GM21619 (cell line): ENCODE data around the gene ZSCAN32.

Experiments used
- ATAC-seq: cut with Tn5 transposase; IDR thresholded peaks from one replicate; pipeline ENCODE4 v1.9.1; 2021; ENCODE audit not compliant: unreplicated experiment

Gene ZSCAN32

DNA sequence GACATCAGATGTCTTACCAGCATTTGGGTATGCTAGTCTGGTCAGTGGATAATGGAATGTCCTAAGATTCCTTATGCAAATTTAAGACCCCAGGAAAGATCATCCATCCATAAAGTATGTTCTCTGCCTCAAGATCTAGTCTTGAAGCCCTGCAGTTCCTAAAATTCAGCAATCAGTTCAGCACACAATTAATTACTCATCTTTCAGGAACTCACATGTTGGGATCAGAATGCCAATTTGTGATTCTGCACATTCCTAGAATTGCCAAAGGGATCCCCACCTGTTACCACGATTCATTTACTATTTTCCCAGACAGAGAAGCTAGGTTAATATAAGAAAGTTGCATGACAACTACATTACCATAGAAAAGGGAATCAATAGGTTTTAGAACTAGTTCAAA lies 41.9 kb downstream of the ZSCAN32 start:
- no peak for ATAC-seq

DNA sequence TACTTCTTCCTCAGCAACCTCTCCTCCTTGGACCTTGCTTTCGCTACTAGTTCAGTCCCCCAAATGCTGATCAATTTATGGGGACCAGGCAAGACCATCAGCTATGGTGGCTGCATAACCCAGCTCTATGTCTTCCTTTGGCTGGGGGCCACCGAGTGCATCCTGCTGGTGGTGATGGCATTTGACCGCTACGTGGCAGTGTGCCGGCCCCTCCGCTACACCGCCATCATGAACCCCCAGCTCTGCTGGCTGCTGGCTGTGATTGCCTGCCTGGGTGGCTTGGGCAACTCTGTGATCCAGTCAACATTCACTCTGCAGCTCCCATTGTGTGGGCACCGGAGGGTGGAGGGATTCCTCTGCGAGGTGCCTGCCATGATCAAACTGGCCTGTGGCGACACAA lies 44.7 kb downstream of the ZSCAN32 start:
- ATAC-seq = no peak

DNA sequence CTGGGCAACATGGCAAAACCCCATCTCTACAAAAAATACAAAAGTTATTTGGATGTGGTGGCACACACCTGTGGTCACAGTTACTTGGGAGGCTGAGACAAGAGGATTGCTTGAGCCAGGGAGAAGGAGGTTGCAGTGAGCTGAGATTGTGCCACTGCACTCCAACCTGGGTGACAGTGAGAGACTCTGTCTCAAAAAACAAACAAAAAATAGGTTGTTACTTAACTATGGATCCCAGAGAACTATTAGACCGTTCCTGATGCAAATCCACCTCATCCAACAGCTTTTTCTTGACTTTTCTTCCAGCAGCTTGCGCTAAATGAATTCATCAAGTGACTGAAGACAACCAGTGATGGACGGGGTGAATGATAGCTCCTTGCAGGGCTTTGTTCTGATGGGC lies 45.2 kb downstream of the ZSCAN32 start, which contains the start of gene OR2C1:
Gene OR2C1, plus strand, starts transcription at position 301 of the 400 bp plus-strand sequence. Its CDS starts 52 bp downstream, at position 353.
- ATAC-seq = no peak

DNA sequence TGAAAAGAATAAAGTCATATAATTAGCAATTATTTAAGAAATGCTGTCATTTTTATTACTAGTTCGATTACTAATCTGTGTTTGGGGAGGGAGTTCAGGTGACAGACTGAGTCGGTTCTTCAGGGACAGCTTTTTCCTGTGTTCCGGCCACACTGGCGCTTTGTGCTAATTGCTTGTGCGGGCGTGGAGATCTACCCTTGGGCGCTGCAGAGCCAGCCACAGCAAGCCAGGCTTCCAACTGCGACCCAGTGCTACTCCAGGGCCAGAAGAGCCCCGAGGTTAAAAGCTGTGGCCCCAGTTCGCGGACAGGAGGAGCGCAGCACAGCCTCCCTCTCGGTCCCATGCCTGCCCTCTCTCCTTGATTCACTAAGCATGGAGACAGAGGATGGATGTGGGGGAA lies 51.6 kb downstream of the ZSCAN32 start:
- ATAC-seq = no peak

DNA sequence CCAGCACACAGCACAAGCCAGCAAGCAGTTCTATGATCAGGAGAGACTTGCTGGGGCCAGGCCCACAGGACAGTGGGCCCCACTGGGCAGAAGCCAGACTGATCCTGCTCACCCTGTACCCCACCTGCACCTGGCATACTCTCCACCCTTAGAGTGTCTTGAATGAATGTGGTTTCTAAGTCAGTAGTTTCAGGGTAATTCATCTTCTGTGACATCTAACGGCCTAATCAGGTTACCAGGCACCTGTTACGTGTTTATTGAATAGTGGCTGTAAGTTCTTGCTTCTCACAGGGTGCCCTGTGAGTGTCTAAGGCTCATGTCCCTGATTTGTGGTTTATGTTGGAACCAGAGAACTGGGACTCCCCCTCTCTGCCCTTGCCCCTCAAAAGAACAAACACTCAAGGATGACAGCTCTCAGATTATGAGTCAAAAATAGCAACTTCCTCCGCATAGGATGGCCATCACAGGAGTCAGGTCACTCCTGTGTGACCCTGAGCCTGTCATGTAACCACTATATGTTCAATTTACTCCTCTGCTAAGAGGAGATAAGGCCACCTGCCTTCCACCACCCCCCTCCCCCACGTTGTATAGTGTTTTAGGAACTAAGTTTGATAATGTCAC lies 52.1 kb downstream of the ZSCAN32 start:
- no peak for ATAC-seq

DNA sequence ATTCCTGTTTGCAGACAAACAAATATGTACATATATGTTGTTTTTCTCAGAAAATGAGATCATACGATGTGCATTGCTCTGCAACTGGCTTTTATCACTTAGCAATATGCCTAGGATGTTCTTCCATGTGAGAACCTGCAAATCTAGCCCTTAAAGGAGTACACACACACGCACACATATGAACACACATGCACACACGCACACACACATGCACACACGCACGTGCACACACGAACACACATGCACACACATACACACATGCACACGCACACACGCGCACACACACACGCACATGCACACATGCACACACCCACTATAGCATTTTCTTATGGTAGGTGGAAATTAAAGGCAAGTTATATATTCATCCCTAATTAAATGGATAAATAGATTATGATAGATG lies 53.2 kb downstream of the ZSCAN32 start:
- ATAC-seq = no peak

DNA sequence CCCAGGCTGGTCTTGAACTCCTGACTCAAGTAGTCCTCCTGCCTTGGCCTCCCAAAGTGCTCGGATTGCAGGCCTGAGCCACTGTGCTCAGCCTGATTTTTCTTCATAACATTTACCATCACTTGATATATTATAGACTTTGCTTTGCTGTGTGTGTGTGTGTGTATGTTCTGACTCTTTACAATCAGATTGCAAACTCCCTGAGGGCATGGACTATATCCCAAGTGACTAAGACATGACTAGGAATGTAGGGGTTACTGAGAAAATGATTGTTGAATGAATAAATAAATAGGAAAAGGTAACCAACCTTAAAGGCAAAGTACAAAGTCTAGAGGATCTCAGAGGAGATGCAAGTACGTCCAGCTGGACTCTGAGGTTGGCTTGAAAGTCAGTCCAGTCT lies 54.8 kb downstream of the ZSCAN32 start:
- ATAC-seq = no peak
